NCI-H2196 treated with DMSO at 0.1 percent for 48 hours (cell line): ENCODE data around the gene DLX4.

Experiments used
- DNase-seq: peaks from one replicate; lab custom pipeline; 2025; ENCODE audit not compliant: unreplicated experiment; lab: John Stamatoyannopoulos, UW

The DLX4 gene

DNA sequence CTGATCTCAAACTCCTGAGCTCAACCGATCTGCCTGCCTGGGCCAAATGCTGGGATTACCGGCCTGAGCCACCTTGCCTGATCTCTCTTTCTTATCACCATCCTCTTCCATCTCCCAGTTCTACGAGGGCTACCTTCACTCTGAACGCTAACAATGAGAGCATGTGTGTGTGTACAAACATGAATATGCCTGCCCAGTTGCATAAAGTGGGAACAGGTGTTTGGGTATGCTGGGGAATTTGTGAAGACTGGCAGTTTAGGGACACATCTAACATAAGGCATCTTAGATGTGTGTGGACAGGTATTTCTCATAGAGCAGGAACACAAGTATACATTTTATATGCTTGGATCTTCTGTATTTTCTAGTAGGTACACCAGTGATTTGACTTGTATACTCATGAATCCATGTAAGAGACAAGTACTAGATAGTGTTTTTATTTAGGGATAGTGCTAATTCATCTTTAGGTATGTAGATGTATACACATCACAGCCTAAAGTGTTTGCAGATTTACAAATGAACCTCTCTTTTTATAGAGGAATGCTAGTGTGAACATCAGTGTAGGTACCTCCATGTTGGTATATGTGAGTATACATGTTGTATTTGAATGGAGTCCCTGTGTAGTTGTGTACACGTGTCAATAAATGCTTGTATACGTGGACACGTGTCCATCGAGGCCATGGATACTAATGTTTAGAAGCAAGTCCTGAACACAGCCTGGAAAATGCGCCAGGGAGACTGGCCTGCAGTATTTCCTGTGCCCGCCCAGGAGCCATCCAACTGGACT, 1.2 kb upstream of the DLX4 start:
- DNase-seq, result no peak

- peak; percentile 56 for DNase-seq
These were observed 421 bp upstream of the DLX4 start for GRCh38 chr17:49968405-49969133.

DNA sequence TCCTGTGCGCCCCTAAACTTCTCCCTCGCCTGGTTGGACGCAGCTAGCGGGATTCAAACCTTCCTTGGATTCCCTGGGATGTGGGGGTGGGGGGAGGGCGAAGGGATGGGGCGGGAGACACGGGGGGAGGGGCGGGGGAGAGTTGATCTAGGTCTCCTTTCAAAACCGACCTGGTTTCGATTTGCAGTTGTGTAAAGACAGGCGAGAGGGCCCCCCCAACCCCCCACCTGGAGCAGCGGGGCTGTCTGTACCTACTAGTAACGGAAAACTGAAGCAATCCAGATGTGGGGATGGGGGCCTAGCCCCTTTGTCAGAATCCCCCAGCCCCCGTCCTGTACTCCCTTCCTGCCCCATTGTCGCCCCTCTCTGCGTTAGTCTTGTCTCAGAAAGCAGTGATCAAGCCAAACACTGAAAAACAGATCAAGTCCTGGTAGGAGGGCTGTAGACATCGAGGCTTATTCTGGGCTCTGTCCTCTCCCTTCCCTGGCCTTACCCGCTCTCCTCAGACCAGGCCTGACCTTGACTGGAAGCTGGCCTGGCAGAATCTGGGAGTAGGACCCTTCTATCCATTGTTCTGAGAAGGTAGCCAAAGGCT, 902 bp downstream of the DLX4 start:
- DNase-seq, result no peak

DNA sequence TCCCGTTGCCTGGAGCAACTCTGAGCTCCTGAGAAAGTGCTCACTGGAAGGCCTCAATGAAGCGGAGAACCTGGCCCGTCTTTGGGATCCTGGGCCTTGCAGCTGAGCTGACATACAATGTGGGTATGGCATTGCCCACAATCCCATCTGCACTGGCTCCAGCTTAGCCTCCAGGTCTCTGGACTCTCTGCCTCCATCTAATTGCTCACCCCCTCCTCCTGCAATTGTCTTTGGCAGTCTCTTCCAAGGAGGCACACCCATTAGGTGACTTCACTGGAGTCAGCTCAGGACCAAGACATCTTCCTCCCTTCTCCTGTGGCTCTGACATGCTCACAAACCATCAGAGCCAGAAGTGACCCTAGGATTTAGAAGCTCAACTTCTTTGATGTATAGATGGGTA, 1.5 kb downstream of the DLX4 start:
- DNase-seq, result no peak

DNA sequence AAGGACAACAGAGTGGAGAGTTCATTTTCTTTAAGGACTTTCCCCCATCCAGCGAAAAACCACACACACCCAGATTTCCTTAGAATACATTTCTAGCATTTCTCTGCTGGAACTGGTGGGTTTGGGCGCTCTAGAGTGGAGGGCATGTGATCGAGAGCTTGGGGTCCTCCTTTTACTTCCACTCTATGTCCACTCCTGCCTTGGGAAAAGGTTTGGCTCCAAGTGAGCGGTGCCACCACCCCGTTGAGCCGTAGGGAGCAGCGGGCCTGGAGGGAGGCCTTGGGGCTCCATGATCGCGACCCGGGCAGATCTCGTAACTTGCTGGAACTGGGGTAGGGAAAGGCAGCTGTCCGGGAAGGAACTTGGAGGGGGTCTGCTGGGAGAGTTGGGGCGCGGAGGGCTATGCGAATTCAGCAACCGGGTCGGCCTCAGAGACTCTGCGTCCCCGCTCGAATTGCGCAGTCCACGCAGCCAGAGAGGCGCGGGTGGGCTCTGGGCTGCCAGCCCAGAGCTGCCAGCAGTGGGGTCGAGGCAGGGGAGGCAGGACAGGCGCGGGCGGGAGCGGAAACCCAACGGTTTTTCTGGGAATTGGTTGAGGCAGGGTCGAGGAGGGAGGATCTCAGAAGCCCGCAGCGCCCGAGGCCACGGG, 2.3 kb downstream of the DLX4 start:
- DNase-seq, result no peak

- no peak for DNase-seq
These were observed 3.0 kb downstream of the DLX4 start for GRCh38 chr17:49971848-49972485.

GRCh38 chr17:49972486-49973270, 3.7 kb downstream of the DLX4 start:
- no peak for DNase-seq

DNA sequence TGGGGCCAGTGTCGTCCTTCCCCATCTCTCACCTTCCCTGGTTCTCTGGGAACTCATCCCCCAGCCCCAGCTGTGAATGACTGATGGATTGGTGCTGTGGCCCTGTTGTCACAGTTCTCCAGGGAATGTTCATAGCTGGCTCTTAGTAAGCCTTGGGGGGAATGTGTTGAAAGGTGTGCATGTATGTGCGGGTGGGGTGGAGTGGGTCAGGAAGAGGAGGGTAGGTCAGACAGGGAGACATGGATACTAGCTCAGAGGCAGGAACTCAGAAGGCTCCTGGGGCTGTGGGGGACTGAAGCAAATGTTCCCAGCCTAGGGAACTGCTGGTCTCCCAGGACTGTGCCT, 4.3 kb downstream of the DLX4 start:
- DNase-seq, result no peak

GRCh38 chr17:49975531-49975930, 6.5 kb downstream of the DLX4 start:
- no peak for DNase-seq

GRCh38 chr17:49976163-49976827, 7.3 kb downstream of the DLX4 start:
- no peak for DNase-seq

GRCh38 chr17:49976828-49977202, 7.8 kb downstream of the DLX4 start:
- DNase-seq, result no peak

GRCh38 chr17:49977463-49978389, 8.7 kb downstream of the DLX4 start:
- no peak for DNase-seq

DNA sequence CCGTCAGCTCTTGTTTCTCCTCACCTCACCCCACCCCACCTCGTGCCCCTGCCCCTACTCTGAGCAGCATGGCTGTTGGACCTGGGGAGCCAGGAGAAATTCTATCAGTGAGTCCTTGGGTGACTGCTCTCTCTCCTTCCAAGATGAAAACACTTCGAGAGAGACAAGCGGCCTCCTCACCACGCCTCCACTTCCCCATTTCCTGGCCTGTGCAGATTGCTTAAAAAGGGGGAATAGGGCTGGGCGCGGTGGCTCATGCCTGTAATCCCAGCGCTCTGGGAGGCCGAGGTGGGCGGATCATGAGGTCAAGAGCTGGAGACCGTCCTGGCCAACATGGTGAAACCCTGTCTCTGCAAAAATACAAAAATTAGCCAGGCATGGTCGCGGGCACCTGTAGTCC, 9.5 kb downstream of the DLX4 start:
- no peak for DNase-seq

- DNase-seq, result no peak
These were observed 10.9 kb downstream of the DLX4 start for GRCh38 chr17:49979748-49980479.

DNA sequence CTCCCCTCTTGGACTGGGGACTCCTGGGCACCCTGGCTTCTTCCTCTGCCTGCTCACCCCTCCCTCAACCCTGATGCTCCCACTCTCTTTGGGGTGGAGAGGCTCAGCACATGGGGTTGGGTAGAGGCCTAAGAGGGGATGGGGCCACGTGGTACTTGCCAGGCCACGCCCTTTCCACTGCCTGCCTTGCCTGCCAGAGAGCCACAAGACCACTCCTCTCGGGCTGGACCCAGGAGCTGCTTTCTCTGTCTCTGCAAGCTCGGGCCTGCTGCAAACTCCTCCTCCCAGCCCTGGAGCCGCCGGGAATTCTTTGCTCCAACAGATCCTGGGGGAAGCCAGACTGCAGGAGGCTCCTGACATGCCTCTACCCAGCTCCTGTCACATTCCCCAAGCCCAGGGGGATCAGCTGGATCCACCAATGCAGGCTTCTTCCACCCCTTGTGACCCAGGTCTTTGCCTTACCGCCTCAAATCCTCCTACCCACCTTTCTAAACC, 11.8 kb downstream of the DLX4 start:
- no peak for DNase-seq

GRCh38 chr17:49984283-49984682, 15.3 kb downstream of the DLX4 start:
- no peak for DNase-seq

- DNase-seq, result no peak
These were observed 15.8 kb downstream of the DLX4 start for GRCh38 chr17:49984776-49985175.

DNA sequence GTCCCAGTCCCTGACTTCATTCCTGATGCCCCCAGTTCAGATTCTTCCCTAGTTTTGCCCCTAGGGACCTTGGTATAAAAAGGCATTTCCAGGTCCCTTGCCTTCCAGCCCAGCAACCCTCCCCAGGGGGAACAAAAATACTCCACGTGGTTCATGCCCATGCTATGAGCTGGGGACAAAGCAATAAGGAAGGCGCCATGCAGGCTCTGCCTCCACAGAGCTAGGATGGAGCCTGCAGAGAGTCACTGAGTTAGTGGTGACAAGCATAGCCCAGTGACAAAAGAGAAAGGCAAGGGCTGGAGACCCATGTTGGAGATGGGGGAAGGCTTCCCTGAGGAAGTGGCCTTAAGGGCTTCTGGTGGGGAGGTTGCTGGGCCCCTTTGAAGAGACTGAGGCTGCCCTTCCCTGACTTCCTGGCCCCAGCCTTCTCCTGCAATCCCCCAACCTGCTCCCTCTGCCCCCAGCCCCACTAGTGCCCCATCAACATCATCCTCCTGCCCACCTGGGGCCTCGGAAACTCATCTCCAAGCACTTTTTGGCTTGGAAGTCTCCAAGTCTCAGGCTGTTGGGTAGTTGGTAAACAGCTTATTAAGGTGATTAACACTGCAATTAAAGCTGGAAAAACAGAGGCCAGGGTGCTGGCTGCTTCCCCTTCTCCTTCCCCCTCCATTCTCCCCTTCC, 16.5 kb downstream of the DLX4 start:
- DNase-seq, result no peak
